Neural progenitor cell (in vitro differentiated cells): ENCODE data around the gene KRTCAP3.

Experiments used
- EZH2 ChIP-seq: fragments of 200-600 bp; sonication (generic); IDR thresholded peaks from 2 replicates; pipeline ENCODE4 v1.6.1; 2017; ENCODE audit warnings: antibody characterized with exemption, mild to moderate bottlenecking, moderate library complexity
- TF ChIP-seq, protein P1 (sequence below): fragments of 200-600 bp; sonication (generic); IDR thresholded peaks from 2 replicates; pipeline ENCODE4 v1.5.1; 2017; ENCODE audit warnings: antibody characterized with exemption, mild to moderate bottlenecking

DNA sequence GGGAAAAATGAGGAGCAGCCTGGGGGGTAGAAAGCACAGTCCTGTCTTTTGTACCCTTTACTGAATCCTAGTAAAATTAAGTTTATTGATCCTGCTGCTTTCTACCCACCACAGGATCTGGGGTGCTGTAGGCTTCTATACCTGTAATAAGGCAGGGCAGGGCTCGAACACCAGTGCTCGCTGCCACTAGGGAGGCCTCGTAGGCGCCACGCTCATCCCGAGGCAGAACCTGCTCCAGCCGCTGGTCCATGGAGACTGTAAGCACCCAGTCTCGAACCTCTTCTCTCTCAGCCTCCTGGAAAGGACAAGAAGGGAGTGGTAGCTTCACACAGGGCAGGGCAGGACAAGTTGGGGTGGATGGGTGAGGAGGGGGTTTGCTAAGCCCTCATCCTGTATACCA, 3.0 kb downstream of the KRTCAP3 start:
- TF ChIP-seq, protein P1, sequence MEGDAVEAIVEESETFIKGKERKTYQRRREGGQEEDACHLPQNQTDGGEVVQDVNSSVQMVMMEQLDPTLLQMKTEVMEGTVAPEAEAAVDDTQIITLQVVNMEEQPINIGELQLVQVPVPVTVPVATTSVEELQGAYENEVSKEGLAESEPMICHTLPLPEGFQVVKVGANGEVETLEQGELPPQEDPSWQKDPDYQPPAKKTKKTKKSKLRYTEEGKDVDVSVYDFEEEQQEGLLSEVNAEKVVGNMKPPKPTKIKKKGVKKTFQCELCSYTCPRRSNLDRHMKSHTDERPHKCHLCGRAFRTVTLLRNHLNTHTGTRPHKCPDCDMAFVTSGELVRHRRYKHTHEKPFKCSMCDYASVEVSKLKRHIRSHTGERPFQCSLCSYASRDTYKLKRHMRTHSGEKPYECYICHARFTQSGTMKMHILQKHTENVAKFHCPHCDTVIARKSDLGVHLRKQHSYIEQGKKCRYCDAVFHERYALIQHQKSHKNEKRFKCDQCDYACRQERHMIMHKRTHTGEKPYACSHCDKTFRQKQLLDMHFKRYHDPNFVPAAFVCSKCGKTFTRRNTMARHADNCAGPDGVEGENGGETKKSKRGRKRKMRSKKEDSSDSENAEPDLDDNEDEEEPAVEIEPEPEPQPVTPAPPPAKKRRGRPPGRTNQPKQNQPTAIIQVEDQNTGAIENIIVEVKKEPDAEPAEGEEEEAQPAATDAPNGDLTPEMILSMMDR = no peak
- no peak for TF ChIP-seq EZH2
